ENCODE data around the gene DOCK6.

Gene DOCK6

GRCh38 chr19:11244846-11245589, 17.3 kb downstream of the DOCK6 start:
- no peak for DNase-seq (ENCODE audit: low spot score)

GRCh38 chr19:11243798-11244169, 18.5 kb downstream of the DOCK6 start:
- no peak for DNase-seq (ENCODE audit: low spot score)

- peak; percentile 56 for DNase-seq (ENCODE audit: low spot score)
Measured at GRCh38 chr19:11242864-11243797, 19.2 kb downstream of the DOCK6 start.

GRCh38 chr19:11242025-11242424, 20.3 kb downstream of the DOCK6 start:
- DNase-seq (ENCODE audit: low spot score): no peak

GRCh38 chr19:11240008-11240444, 22.3 kb downstream of the DOCK6 start:
- no peak for DNase-seq (ENCODE audit: low spot score)

GRCh38 chr19:11239377-11240000, 22.8 kb downstream of the DOCK6 start, which contains the start of gene ANGPTL8:
TSS of gene ANGPTL8 (plus strand) at chr19:11239619. CDS start at chr19:11239638, 19 bp downstream.
- DNase-seq (ENCODE audit: low spot score): peak; percentile 21

GRCh38 chr19:11238781-11239376, 23.4 kb downstream of the DOCK6 start:
- DNase-seq (ENCODE audit: low spot score): no peak

- DNase-seq (ENCODE audit: low spot score): no peak
Measured at GRCh38 chr19:11238041-11238440, 24.3 kb downstream of the DOCK6 start.

- no peak for DNase-seq (ENCODE audit: low spot score)
Measured at GRCh38 chr19:11237321-11237720, 25.0 kb downstream of the DOCK6 start.

GRCh38 chr19:11236324-11237301, 25.7 kb downstream of the DOCK6 start:
- DNase-seq (ENCODE audit: low spot score): no peak

- no peak for DNase-seq (ENCODE audit: low spot score)
Measured at GRCh38 chr19:11234486-11235075, 27.7 kb downstream of the DOCK6 start.

- no peak for DNase-seq (ENCODE audit: low spot score)
Measured at GRCh38 chr19:11233073-11233472, 29.3 kb downstream of the DOCK6 start.

- no peak for DNase-seq (ENCODE audit: low spot score)
Measured at GRCh38 chr19:11232555-11232954, 29.8 kb downstream of the DOCK6 start.

GRCh38 chr19:11230621-11231386, 31.5 kb downstream of the DOCK6 start:
- DNase-seq (ENCODE audit: low spot score): no peak

- no peak for DNase-seq (ENCODE audit: low spot score)
Measured at GRCh38 chr19:11227195-11227886, 35.0 kb downstream of the DOCK6 start.

- no peak for DNase-seq (ENCODE audit: low spot score)
Measured at GRCh38 chr19:11226716-11227166, 35.6 kb downstream of the DOCK6 start.

- no peak for DNase-seq (ENCODE audit: low spot score)
Measured at GRCh38 chr19:11225815-11226214, 36.5 kb downstream of the DOCK6 start.

GRCh38 chr19:11225172-11225571, 37.2 kb downstream of the DOCK6 start:
- no peak for DNase-seq (ENCODE audit: low spot score)

- no peak for DNase-seq (ENCODE audit: low spot score)
Measured at GRCh38 chr19:11224429-11224828, 37.9 kb downstream of the DOCK6 start.

All from kidney tubule cell (primary cell).